GM19463 (cell line): ENCODE data around the gene PRF1.

Source experiments
- ATAC-seq: cut with Tn5 transposase; IDR thresholded peaks from one replicate; pipeline ENCODE4 v1.9.1; 2021; ENCODE audit warnings: mild to moderate bottlenecking, moderate library complexity; ENCODE audit not compliant: unreplicated experiment

The PRF1 gene

DNA sequence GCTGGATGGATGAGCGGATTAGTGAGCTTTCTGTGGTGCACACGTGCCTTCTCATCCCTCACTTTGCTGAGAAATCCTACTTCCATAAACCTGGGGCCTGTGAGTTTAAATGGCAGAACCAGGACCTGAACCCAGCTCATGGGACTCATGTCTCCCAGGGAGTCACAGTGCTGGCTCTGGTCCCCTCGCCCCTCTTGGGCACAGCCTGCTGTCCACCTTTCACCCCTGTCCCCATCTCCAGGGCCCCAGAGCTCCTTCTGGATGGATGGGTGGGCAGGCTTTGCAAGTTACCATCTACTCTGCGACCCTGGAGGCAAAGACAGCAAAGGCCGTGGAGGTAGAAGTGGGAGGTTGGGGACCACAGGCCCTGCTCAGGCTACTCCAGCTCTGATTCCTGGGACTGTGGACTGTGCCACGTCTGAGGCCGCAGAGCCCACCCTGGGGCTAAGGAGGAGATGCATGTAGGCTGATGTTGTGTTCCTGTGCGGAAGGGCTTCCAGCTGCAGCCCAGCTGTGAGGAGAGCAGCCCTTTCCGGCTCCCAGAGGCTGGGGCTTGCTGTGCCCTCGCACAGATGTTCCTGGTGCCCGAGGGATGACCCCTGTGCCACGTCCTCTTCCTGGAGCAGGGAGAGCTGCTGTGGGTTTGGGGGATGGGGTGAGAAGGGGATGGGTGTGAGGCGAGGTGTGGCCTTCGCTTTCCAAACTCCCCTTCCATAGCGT lies 40.3 kb downstream of the PRF1 start:
- ATAC-seq, result no peak

DNA sequence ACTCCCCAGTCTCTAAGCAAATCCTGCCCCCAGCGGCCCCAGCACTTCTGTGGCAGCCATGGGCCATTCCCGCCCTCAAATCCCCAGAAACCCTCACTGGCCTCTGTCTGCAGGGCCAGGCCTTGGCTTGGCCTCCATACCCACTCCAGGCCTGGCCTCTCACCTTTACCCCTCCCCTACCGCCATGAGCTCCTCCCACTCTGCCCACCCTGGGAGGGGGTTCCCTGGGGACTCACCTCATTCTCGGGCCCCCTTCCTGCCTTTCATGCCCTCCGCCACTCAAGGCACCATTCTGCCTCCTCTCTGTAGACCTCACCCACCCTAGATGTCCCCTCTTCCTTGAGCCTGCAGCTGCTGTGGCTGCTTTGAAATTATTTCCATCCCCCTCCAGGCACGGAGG lies 41.0 kb downstream of the PRF1 start:
- no peak for ATAC-seq

DNA sequence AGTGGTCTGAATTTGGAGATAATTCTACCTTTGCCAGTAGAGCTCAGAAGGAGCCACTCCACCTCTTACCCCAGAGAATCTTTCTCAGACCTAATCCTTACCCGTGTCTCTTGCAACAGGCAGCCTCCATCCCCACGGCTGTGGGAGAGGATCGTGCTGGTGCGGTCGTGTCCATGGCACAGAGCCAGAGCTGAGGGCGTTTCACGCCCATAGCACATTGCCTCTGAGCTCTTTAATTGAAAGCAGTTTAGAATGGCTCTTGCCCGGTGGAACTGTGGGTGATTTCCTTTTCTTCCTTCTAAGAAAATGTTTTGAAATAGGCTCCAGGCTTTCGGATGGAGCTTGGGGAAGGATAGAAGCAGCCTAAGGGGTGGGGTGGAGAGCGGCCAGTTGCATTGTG lies 41.5 kb downstream of the PRF1 start:
- ATAC-seq, result no peak

DNA sequence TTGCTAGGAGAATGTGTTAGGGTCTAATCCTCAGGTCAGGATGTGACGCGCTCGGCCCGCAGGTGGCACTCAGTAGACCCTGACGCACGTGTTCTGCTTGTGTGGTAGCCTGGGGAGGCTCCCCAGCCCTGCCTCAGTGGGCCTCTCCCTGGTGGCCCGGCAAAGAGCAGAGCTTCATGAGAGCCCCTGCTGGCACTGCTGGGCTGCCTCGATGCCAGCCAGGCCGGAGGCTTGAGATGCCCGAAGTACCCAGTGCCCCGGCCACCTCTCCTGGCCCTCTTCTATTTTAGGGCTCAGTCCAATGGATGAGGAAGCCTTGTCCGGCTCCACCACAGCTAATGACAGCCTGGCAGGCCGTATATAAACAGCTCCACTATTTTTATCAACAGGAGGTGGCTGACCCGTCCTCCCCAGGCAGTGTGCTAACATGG lies 42.0 kb downstream of the PRF1 start:
- no peak for ATAC-seq

DNA sequence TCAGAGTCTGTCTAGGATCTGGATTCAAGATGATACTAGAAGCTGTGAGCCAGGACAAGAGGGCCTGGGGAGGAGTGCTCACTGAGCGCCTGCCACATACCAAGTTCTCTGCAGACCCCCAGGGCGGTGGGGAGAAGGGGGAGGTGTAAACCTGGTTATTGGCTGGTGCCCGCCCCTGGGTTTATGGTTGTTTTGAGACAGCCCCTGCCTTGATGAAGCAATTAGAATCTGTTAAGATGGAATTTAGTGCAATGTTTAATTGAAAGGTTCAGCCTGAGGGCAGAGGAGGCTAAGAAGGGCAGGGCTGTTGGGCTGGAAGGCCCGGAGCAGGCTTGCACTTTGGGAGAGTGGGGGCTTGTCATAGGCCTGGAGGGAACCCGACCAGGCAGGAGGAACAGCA lies 42.7 kb downstream of the PRF1 start:
- no peak for ATAC-seq

DNA sequence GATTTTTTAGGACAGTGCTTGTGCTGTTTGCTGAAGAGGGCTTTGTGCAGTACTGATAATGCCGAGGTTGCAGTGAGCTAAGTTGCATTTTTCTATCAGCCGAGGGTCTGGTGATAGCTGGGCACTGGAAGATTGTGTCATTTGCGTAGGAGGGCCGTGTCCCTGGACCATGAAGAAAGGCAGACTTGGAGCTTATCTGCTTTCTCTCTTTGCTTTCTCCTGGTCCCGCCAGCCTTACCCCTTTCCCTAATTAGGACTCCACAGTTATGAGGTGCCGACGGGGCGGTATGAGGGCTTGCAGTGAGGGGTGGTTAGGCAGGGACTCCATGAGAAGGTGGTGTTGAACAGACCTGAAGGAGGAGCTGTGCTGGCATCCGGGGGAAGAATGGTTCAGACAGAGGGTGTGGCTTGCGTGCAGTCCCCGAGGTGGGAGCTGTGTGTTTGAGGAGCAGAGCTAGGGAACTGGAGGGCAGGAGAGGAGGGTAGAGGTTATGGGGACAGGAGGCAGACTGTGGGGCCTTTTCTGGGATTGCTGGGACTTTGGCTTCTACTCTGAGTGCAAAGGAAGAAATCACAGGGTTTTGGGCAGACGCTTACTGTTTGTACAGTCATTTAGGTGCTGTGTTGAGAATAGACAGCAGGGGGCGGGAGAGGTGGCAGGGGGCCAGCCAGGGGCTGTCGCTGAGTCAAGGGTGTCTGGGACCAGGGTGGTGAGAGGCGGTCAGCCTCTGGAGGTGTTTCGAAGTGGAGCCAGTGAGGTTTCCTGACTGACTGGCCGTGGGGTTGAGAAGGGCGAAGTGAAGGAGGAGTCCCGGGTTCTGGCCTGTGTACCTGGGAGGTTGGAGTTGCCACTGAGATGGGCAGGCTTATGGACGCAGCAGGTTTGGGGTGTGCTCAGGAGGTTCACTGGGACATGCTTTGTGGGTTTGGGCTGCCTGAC lies 43.4 kb downstream of the PRF1 start:
- ATAC-seq, result peak; percentile 86

DNA sequence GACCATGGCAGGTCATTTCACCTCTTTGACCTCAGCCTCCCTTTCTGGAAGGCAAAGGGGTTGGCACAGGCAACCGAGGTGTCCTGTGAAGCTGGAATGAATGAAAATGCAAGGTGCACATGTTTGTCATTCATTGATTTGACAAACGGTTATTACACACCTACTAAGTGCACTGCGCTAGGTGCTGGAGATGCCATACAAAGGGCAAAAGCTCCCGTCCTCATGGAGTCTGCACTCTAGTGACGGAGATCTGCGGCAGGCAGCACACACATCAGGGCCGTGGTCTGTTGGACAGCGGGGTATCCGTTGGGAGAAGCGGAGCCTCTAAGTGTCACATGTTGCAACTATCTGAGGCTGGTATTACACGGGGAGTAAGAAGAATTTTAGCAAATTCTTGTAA lies 44.2 kb downstream of the PRF1 start:
- ATAC-seq, result no peak

DNA sequence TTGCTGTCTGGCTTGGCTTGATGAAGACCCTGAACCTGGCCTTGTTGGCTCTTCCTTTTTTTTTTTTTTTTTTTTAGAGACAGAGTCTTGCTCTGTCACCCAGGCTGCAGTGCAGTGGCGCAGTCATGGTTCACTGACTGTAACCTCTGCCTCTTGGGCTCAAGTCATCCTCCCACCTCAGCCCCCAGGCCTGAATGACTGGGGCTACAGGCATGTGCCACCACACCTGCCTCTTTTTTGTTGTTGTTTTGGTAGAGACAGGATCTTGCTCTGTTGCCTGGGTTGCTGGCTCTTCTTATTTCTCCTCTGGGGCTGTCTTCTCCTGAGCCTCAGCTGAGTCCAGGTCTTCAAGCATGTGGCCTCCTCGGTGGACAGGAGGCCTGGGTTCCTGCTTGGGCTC lies 44.7 kb downstream of the PRF1 start:
- ATAC-seq, result no peak

DNA sequence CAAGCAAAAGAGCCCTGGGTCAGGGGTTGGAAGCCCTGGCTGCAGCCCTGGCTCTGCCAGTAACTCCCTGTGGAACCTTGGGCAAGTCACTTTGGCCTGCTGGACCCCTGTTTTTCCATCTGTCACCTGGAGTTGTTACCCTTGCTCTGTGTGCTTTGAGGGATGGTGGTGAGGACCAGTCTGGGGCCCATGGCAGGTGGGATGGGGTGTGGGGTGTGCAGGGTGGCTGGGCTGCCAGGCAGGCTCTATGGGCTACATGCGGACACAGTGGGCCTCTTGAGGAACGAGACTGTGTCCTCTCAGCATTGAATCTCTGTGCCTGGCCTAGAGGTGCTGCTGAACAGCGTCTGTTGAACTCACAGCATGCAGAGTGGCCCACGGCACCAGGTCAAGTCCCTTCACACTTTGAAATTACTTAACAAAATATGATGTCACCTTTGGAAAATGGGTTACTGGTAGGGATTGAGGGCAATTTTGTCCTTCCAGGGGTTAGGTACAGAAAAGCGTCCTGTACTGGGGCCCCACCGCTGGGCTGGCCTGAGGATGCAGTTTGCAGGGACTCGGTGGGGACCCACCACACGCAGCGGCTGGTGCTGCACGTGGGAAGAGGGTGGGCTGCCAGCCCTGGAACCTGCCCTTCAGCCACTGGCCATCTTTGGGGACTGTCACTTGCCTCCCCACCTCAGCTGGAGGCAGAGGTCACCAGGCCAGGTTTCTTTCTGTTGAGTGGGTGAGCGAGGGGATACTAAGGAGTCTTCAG lies 45.3 kb downstream of the PRF1 start:
- no peak for ATAC-seq

DNA sequence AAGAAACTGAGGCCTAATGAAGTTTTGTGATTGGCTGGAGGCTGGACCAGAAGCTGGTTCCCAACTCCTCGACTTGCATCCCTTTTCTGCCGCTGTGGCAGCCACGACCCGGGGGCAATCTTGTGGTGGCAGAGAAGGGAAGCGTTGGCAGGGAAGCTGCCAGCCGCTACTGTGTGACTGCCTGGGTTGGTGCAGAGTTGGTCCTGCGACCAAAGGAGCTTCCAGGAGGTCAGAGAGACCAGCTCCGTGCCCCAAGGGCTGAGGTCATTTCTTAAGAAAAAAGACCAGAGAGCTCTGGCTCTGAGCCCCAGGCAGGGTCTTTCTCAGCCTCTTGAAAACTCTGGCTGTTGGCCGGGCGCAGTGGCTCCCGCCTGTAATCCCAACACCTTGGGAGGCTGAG lies 47.2 kb downstream of the PRF1 start:
- ATAC-seq, result no peak

DNA sequence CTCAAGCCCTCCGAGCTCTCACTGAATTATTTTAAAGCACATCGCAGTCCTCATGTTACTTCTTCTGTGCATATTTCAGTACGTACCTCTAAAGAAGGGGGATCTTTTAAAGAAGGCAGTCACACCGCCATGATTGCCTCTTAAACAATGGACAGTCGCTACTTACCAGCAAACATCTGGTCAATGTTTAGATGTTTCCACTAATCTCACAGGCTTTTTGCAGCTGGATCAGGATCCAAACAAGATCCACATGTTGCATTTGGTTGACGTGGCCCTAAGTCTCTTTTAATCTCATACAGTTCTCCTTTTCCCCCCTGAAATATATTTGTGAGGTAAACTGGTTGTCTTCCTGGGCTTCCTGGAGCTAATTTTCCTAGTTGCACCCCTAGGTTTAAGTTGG lies 50.0 kb downstream of the PRF1 start:
- no peak for ATAC-seq

DNA sequence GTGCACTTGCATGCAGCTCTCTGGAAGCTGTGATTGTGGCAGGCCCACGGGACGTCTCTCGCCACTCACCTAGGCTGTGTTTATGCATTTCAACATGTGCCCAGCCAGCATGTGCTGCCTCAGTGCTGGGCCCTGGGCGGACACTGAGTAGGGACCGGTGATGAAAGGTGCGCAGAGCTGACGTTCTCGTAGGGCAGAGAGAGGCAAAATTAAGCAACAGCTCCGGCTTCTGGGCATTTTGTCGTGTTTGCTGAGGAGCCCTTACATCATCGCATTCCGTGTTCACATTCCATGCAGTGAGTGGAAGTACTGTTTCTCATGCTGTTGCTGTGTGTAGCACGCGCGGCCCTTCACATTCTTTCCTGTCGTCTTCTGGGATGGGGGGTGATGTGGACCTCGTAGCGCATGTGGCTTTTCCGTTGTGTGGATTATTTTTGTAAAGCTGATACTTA lies 50.5 kb downstream of the PRF1 start:
- ATAC-seq, result no peak

DNA sequence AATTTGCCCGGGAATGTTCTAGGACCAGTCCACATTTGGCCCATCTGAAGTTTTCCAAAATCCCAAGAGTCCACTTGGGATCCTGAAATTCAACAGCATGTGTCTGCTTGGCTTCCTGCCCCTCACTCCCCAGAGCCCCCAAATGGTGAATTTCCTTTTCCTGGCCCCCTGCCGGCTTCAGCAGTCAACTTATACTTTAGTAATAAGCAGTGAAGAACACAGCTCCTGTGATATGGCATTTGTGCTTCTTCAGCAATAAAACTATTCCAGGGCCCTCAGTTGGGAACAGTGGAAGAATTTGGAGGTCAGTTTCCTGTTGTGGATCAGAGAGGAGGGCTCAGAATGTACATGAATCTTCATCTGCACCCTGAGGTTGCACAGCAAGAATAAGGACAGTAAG lies 51.1 kb downstream of the PRF1 start:
- ATAC-seq, result no peak

DNA sequence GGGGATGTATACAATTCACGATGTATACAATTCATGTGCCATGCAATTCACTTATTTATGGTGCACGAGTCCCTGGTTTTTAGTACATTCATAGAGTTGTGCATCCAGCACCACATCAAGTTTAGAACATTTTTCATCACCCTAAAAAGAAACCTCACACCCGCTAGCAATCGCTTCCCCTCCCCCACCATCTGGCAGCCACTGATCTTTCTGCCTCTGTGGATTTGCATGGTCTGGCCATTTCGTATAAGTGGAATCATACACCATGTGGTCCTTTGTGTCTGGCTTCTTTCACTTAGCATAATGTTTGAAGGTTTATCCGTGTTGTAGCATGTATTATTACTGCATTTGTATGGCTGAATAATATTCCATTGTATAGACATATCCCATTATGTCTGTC lies 52.1 kb downstream of the PRF1 start:
- ATAC-seq, result no peak

DNA sequence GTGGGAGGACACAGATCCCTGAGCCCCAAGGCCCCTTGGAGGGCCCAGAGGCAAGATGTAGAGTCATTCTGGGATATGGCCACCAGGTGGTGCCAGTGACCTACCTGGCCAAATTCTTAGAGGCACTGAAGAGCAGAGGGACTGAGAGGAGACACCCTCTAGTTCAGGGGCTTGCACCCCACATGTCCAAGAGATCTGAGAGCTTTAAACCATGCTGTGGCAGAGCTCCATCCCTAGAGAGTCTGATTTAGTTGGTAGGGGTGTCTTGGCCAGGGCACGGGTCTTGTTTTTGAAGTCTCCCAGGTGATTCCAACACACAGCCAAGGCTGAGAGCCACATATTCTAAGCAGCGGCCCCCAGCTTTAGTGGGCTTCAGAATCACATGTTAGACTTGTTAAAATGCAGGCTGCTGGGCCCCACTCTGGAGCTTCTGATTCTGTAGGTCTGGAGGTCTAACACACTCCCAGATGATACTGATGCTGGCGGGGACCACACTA lies 52.5 kb downstream of the PRF1 start:
- ATAC-seq, result no peak

DNA sequence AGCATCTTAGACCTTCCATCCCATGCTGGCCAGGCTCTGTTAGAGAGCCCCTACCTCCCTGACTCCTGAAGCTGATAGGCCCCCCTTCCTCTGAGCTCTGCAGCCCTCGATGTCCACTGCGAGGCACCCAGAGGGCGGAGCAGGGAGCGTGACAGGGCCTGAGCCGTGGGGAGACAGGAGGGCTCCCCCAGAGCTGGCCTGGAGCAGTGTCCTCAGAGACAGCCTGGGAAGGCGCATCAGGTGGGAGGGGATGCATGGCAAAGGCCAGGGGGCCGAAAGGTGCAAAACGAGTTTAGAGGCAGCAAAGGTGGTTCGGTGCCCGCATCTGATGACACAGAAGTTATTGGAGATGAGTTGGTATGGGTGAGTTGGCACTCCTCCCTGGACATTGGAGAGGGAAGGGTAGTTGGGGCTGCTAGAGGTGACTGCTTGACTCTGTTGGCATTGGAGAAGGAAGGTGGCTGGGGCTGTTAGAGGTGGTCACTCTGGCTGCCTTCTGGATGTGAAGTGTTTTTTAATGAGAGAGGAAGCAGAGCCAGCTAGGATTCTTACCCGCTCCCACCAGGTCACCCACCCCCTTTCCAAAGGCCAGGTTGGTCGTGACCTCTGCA lies 53.1 kb downstream of the PRF1 start:
- ATAC-seq, result no peak
